Measurements from ENCODE around the gene PDSS2. TPM values are rescaled to one million over a fixed set of nuclear protein-coding genes. Genes with fewer than 3 reads are reported as not detected.

PDSS2 gene
- total RNA-seq, 2 experiments from 2014 or later: 13.1 to 16.9 TPM

Other genes with a start within 250 kb of the PDSS2 start
- gene SOBP, start 30.6 kb upstream of the PDSS2 start, total RNA-seq: 1 to 10 TPM in 1 of 2 experiments, under 1 TPM in 1; 0.70 to 2.0 TPM

All from activated CD8-positive, alpha-beta memory T cell treated with anti-CD3 and anti-CD28 coated beads, Interleukin-2, amount 10 ng/mL, durations not matched to agents 7 days and 5 days (primary cell).